ENCODE measurements around the gene TLE6.

GRCh38 chr19:2981898-2982297 lies 4.5 kb downstream of the TLE6 start:
- TF ChIP-seq POLR2A (IDR thresholded peaks at IDR 0.05; ENCODE audit: low read length) = no peak
- no peak for TF ChIP-seq GATA1 (IDR thresholded peaks at IDR 0.05; ENCODE audit: low read depth, low read length)

Measured in erythroblast (primary cell).